HCT116 (cell line): Measurements from ENCODE around the gene TBXAS1.

Experiments used
- CTCF ChIP-seq, 3 experiments: fragments of 200-600 bp in 1 of 3; sonication (generic) in 1 of 3; IDR thresholded peaks in 2 of 3; conservative IDR thresholded peaks in 1 of 3; 2 replicates each; pipeline ENCODE4 v1.5.1; 2012 to 2017; ENCODE audit warnings: low read depth in 2 of 3, low read length in 2 of 3, antibody characterized with exemption in 1 of 3, borderline replicate concordance in 1 of 3, control low read depth in 1 of 3, mild to moderate bottlenecking in 1 of 3, mixed read lengths in 1 of 3, mixed run types in 1 of 3, moderate library complexity in 1 of 3; ENCODE audit not compliant: insufficient read depth in 1 of 3
- EZH2 ChIP-seq: fragments of 200-600 bp; sonication (generic); IDR thresholded peaks from 2 replicates; pipeline ENCODE4 v1.6.1; 2017; ENCODE audit warnings: antibody characterized with exemption, mixed run types
- MAX ChIP-seq: IDR thresholded peaks from 2 replicates; pipeline ENCODE4 v1.6.1; 2012
- POLR2A ChIP-seq: IDR thresholded peaks from 2 replicates; pipeline ENCODE4 v1.7.0; 2011; ENCODE audit warnings: borderline replicate concordance; ENCODE audit not compliant: insufficient read depth, insufficient read length; ENCODE audit errors: extremely low read depth

GRCh38 chr7:140027858-140028257 lies 198.8 kb downstream of the TBXAS1 start:
- TF ChIP-seq POLR2A (no peak), CTCF (IDR thresholded peaks at IDR 0.05 in 2 of 3, conservative IDR thresholded peaks at IDR 0.05 in 1 of 3; ENCODE audit: borderline replicate concordance in 1 of 3, insufficient read depth in 1 of 3, low read depth in 2 of 3, low read length in 2 of 3) (no peak), MAX (no peak), EZH2 (no peak)
